ENCODE measurements around the gene PET100.

GRCh38 chr19:7643031-7643415 lies 13.4 kb downstream of the PET100 start:
- TF ChIP-seq ZFP36 (IDR thresholded peaks at IDR 0.05; ENCODE audit: borderline replicate concordance, partially characterized antibody): no peak
- no peak for TF ChIP-seq CTCF (IDR thresholded peaks at IDR 0.05)
- TF ChIP-seq CHD2 (IDR thresholded peaks at IDR 0.05; ENCODE audit: low read length, partially characterized antibody): no peak
- no peak for TF ChIP-seq KDM5A (IDR thresholded peaks at IDR 0.05)
- TF ChIP-seq HDAC2 (IDR thresholded peaks at IDR 0.05): no peak
- TF ChIP-seq MAFK (IDR thresholded peaks at IDR 0.05; ENCODE audit: partially characterized antibody): no peak
- no peak for TF ChIP-seq POLR2A (IDR thresholded peaks at IDR 0.05; ENCODE audit: low read length)
- TF ChIP-seq JUN (IDR thresholded peaks at IDR 0.05): no peak
- no peak for TF ChIP-seq REST (IDR thresholded peaks at IDR 0.05)
- TF ChIP-seq CHD4 (IDR thresholded peaks at IDR 0.05; ENCODE audit: borderline replicate concordance): no peak
- no peak for TF ChIP-seq HMGXB4 (CRISPR knock-in tag; IDR thresholded peaks at IDR 0.05; ENCODE audit: borderline replicate concordance)
- no peak for TF ChIP-seq RFX5 (IDR thresholded peaks at IDR 0.05)

Measured in A549 (cell line).